H9 (cell line): ENCODE results near the gene NDUFA11. TPM values are rescaled to one million over a fixed set of nuclear protein-coding genes. Genes with fewer than 3 reads are reported as not detected.
"Not testable (repeated sequence)": the region's sequence is repeated elsewhere in the genome, so short reads cannot be mapped to it uniquely, and the experiment has no call there.

Experiments
- DNase-seq: peaks from one replicate; pipeline ENCODE4 v3.0.0-alpha.2; 2017
- H2AFZ ChIP-seq: one replicate; pipeline ENCODE4 v1.6.1; 2013; ENCODE audit warnings: mild to moderate bottlenecking, low read length, control low read depth, moderate library complexity
- H2AK5ac ChIP-seq: 2 replicates; pipeline ENCODE4 v1.6.1; 2013; ENCODE audit warnings: low read length, control low read depth, mixed read lengths; ENCODE audit not compliant: insufficient read length
- H2BK120ac ChIP-seq: one replicate; pipeline ENCODE4 v1.6.1; 2013; ENCODE audit warnings: low read depth, mild to moderate bottlenecking, low read length, control low read depth, inconsistent platforms; ENCODE audit not compliant: poor library complexity, severe bottlenecking
- H2BK12ac ChIP-seq: 2 replicates; pipeline ENCODE4 v1.6.1; 2013; ENCODE audit warnings: low read length, control low read depth, mixed read lengths, low read depth; ENCODE audit not compliant: insufficient read length
- H2BK15ac ChIP-seq: 2 replicates; pipeline ENCODE4 v1.6.1; 2013; ENCODE audit warnings: low read depth, low read length, control low read depth
- H2BK20ac ChIP-seq: one replicate; pipeline ENCODE4 v1.6.1; 2013; ENCODE audit warnings: low read depth, mild to moderate bottlenecking, low read length, control low read depth, inconsistent platforms; ENCODE audit not compliant: poor library complexity, severe bottlenecking
- H2BK5ac ChIP-seq: 2 replicates; pipeline ENCODE4 v1.6.1; 2013; ENCODE audit warnings: low read length, control low read depth, mixed read lengths; ENCODE audit not compliant: insufficient read length
- H3K14ac ChIP-seq: 2 replicates; pipeline ENCODE4 v1.6.1; 2013; ENCODE audit warnings: low read length, control low read depth; ENCODE audit not compliant: insufficient read depth
- H3K18ac ChIP-seq: 2 replicates; pipeline ENCODE4 v1.6.1; 2013; ENCODE audit warnings: low read depth, mild to moderate bottlenecking, mixed read lengths, low read length, control low read depth; ENCODE audit not compliant: insufficient read length
- H3K23ac ChIP-seq: 2 replicates; pipeline ENCODE4 v1.6.1; 2013; ENCODE audit warnings: low read length, control low read depth, mixed read lengths, low read depth; ENCODE audit not compliant: insufficient read length
- H3K23me2 ChIP-seq: 2 replicates; pipeline ENCODE4 v1.6.1; 2013; ENCODE audit warnings: low read depth, mild to moderate bottlenecking, mixed read lengths, low read length, control low read depth; ENCODE audit not compliant: insufficient read length, poor library complexity, severe bottlenecking
- H3K27ac ChIP-seq: 2 replicates; pipeline ENCODE4 v1.5.1; 2013; ENCODE audit warnings: low read length, control low read depth, mixed read lengths, low read depth; ENCODE audit not compliant: insufficient read length
- H3K27me3 ChIP-seq: 2 replicates; pipeline ENCODE4 v1.6.1; 2013; ENCODE audit warnings: low read length, control low read depth, inconsistent platforms; ENCODE audit not compliant: insufficient read depth
- H3K4ac ChIP-seq: 2 replicates; pipeline ENCODE4 v1.6.1; 2013; ENCODE audit warnings: low read depth, mild to moderate bottlenecking, control low read depth, inconsistent platforms, low read length, moderate library complexity
- H3K4me1 ChIP-seq: 2 replicates; pipeline ENCODE4 v1.6.1; 2013; ENCODE audit warnings: low read length, control low read depth, inconsistent platforms; ENCODE audit not compliant: insufficient read depth
- H3K4me2 ChIP-seq: 2 replicates; pipeline ENCODE4 v1.6.1; 2013; ENCODE audit warnings: low read length, control low read depth, mixed read lengths; ENCODE audit not compliant: insufficient read length, insufficient read depth
- H3K56ac ChIP-seq: 2 replicates; pipeline ENCODE4 v1.6.1; 2013; ENCODE audit warnings: low read depth, mild to moderate bottlenecking, mixed read lengths, low read length, control low read depth; ENCODE audit not compliant: insufficient read length
- H3K79me1 ChIP-seq: 2 replicates; pipeline ENCODE4 v1.6.1; 2013; ENCODE audit warnings: low read depth, mild to moderate bottlenecking, moderate library complexity, low read length, control low read depth, inconsistent platforms; ENCODE audit not compliant: insufficient read depth, poor library complexity, severe bottlenecking
- H3K79me2 ChIP-seq: 2 replicates; pipeline ENCODE4 v1.6.1; 2013; ENCODE audit warnings: low read length, control low read depth, inconsistent platforms; ENCODE audit not compliant: insufficient read depth
- H3K9ac ChIP-seq: 2 replicates; pipeline ENCODE4 v1.6.1; 2013; ENCODE audit warnings: low read length, control low read depth, mixed read lengths; ENCODE audit not compliant: insufficient read length; ENCODE audit errors: extremely low read depth
- H3K9me3 ChIP-seq: one replicate; pipeline ENCODE4 v1.6.1; 2013; ENCODE audit warnings: low read depth, low read length, inconsistent platforms; ENCODE audit not compliant: control insufficient read depth
- H3T11ph ChIP-seq: one replicate; pipeline ENCODE4 v1.6.1; 2013; ENCODE audit warnings: mild to moderate bottlenecking, low read length, control low read depth, inconsistent platforms
- H4K20me1 ChIP-seq: one replicate; pipeline ENCODE4 v1.6.1; 2013; ENCODE audit not compliant: control insufficient read depth, insufficient read length, insufficient read depth
- H4K5ac ChIP-seq: 2 replicates; pipeline ENCODE4 v1.6.1; 2013; ENCODE audit warnings: low read depth, mild to moderate bottlenecking, mixed read lengths, low read length, control low read depth; ENCODE audit not compliant: insufficient read length
- H4K8ac ChIP-seq: replicated peaks from 2 replicates; pipeline ENCODE4 v1.6.1; 2013; ENCODE audit warnings: low read length, control low read depth, mixed read lengths, low read depth; ENCODE audit not compliant: insufficient read length
- H4K91ac ChIP-seq: 2 replicates; pipeline ENCODE4 v1.6.1; 2013; ENCODE audit warnings: low read depth, mild to moderate bottlenecking, moderate library complexity, mixed read lengths, low read length, control low read depth; ENCODE audit not compliant: insufficient read length
- H3K27ac Mint-ChIP-seq, 3 experiments: 2 replicates in 2 of 3; 3 replicates in 1 of 3; pipeline ENCODE4 v1.8.0; 2020 to 2021; ENCODE audit warnings: mixed read lengths in 3 of 3, mild to moderate bottlenecking in 1 of 3, moderate library complexity in 1 of 3
- H3K27me3 Mint-ChIP-seq: 2 replicates; pipeline ENCODE4 v1.8.0; 2021; ENCODE audit warnings: low read depth, mild to moderate bottlenecking, moderate library complexity, mixed read lengths
- H3K36me3 Mint-ChIP-seq, 3 experiments: 2 replicates in 2 of 3; 3 replicates in 1 of 3; pipeline ENCODE4 v1.8.0; 2020 to 2021; ENCODE audit warnings: low read depth in 3 of 3, mixed read lengths in 3 of 3; ENCODE audit not compliant: insufficient read depth in 1 of 3
- H3K4me1 Mint-ChIP-seq, 2 experiments: 2 replicates each; pipeline ENCODE4 v1.8.0; 2020; ENCODE audit warnings: mixed read lengths in 2 of 2
- H3K4me3 Mint-ChIP-seq, 2 experiments: 2 replicates in 1 of 2; 3 replicates in 1 of 2; pipeline ENCODE4 v1.8.0; 2020 to 2021; ENCODE audit warnings: mild to moderate bottlenecking in 2 of 2, mixed read lengths in 2 of 2, moderate library complexity in 1 of 2
- H3K9me3 Mint-ChIP-seq, 2 experiments: 2 replicates in 1 of 2; 3 replicates in 1 of 2; pipeline ENCODE4 v1.8.0; 2020; ENCODE audit warnings: mild to moderate bottlenecking in 2 of 2, mixed read lengths in 2 of 2, moderate library complexity in 1 of 2
- WGBS: extraction: QIAGEN DNeasy Blood & Tissue Kit; methylation state at CpG from one replicate; pipeline ENCODE4 v1.1.7; 2013; ENCODE audit warnings: missing lambda C conversion rate, low lambda C conversion rate, mixed read lengths; ENCODE audit not compliant: insufficient read length; ENCODE audit errors: extremely low coverage; 5-methylcytosine and 5-hydroxymethylcytosine counted together
- total RNA-seq: library from RNA; stranded (reverse); gene quantifications from 2 replicates; pipeline ENCODE4 v1.2.1, GENCODE V29; 2021
- TF ChIP-seq, protein P1 (sequence below): fragments of 200-600 bp; sonication (generic); conservative IDR thresholded peaks from 3 replicates; pipeline ENCODE4 v1.8.0; 2021; ENCODE audit warnings: antibody characterized with exemption, mild to moderate bottlenecking

The NDUFA11 gene
- total RNA-seq, 1 experiment from 2014 or later, result 282 TPM

- H2BK15ac ChIP-seq, result no peak overlapping the region
- no peak overlapping the region for H2AK5ac ChIP-seq
- H3K9ac ChIP-seq, result no peak overlapping the region
- no peaks in the 10 kb centered on the region for H3K27me3 ChIP-seq
- TF ChIP-seq, protein P1, sequence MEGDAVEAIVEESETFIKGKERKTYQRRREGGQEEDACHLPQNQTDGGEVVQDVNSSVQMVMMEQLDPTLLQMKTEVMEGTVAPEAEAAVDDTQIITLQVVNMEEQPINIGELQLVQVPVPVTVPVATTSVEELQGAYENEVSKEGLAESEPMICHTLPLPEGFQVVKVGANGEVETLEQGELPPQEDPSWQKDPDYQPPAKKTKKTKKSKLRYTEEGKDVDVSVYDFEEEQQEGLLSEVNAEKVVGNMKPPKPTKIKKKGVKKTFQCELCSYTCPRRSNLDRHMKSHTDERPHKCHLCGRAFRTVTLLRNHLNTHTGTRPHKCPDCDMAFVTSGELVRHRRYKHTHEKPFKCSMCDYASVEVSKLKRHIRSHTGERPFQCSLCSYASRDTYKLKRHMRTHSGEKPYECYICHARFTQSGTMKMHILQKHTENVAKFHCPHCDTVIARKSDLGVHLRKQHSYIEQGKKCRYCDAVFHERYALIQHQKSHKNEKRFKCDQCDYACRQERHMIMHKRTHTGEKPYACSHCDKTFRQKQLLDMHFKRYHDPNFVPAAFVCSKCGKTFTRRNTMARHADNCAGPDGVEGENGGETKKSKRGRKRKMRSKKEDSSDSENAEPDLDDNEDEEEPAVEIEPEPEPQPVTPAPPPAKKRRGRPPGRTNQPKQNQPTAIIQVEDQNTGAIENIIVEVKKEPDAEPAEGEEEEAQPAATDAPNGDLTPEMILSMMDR, result no peak
- H3K4me2 ChIP-seq, result no peak overlapping the region
- H3K9me3 Mint-ChIP-seq, result no peaks in the 10 kb centered on the region; a peak in 1 of 5 replicates
- H3T11ph ChIP-seq, result no peak overlapping the region
- no peak overlapping the region for H3K4me3 Mint-ChIP-seq
- H3K14ac ChIP-seq, result no peak overlapping the region; the same call in 1 of the 2 replicates
- no peaks in the 10 kb centered on the region; a peak in 1 of 7 replicates for H3K36me3 Mint-ChIP-seq
- no peak overlapping the region for H3K18ac ChIP-seq
- H3K27me3 Mint-ChIP-seq, result peaks cover 17% of the 10 kb centered on the region
- no peaks in the 10 kb centered on the region for H3K9me3 ChIP-seq
- no peak overlapping the region for H4K8ac ChIP-seq
- no peak overlapping the region for H3K27ac ChIP-seq
- H3K23ac ChIP-seq, result no peak overlapping the region
- peaks cover 11 to 27% of the 10 kb centered on the region in 2 experiments for H3K4me1 Mint-ChIP-seq
- H2BK20ac ChIP-seq, result no peak overlapping the region
- H3K23me2 ChIP-seq, result no peaks in the 10 kb centered on the region
- no CpG with 5 or more reads among the region's 8 CpGs for WGBS
- no peak overlapping the region for H3K56ac ChIP-seq
- no peak overlapping the region for H3K27ac Mint-ChIP-seq
- no peak overlapping the region for H4K5ac ChIP-seq
- H2BK12ac ChIP-seq, result no peak overlapping the region
- H3K4me1 ChIP-seq, result no peaks in the 10 kb centered on the region
- H2AFZ ChIP-seq, result no peak overlapping the region
- H2BK120ac ChIP-seq, result no peak overlapping the region
- no peaks in the 10 kb centered on the region for H3K79me1 ChIP-seq
- H2BK5ac ChIP-seq, result no peak overlapping the region
- no peak overlapping the region for H4K91ac ChIP-seq
- no peak for DNase-seq
- no peaks in the 10 kb centered on the region for H4K20me1 ChIP-seq
- no peaks in the 10 kb centered on the region for H3K79me2 ChIP-seq
- no peak overlapping the region for H3K4ac ChIP-seq
Observed at GRCh38 chr19:5877427-5877826, 26.2 kb downstream of the NDUFA11 start.

- H3K4me3 Mint-ChIP-seq, H3K27ac ChIP-seq, H3K56ac ChIP-seq, H4K91ac ChIP-seq, H3K4me1 Mint-ChIP-seq, H2BK20ac ChIP-seq, H3K79me2 ChIP-seq, H3K18ac ChIP-seq, H3K23ac ChIP-seq, H3K4me1 ChIP-seq, H2AFZ ChIP-seq, H2BK5ac ChIP-seq, H3K79me1 ChIP-seq, H2BK15ac ChIP-seq, H2BK12ac ChIP-seq, H4K20me1 ChIP-seq, H4K5ac ChIP-seq, H3K23me2 ChIP-seq, H2BK120ac ChIP-seq, H3T11ph ChIP-seq, H3K9me3 ChIP-seq, H3K4ac ChIP-seq, H3K9me3 Mint-ChIP-seq, H2AK5ac ChIP-seq, H3K9ac ChIP-seq, DNase-seq, H4K8ac ChIP-seq, H3K36me3 Mint-ChIP-seq, H3K4me2 ChIP-seq, H3K14ac ChIP-seq, H3K27me3 ChIP-seq: not testable (repeated sequence)
- H3K27ac Mint-ChIP-seq, result 0 out of 7 replicates have a peak overlapping the region, but pooled peaks of 1 of the 3 experiments have one; percentile 62
- no CpG with 5 or more reads among the region's 7 CpGs for WGBS
- peaks cover 16% of the 10 kb centered on the region for H3K27me3 Mint-ChIP-seq
Observed at GRCh38 chr19:5874496-5874895, 29.1 kb downstream of the NDUFA11 start.
